Neutrophil (primary cell): ENCODE data around the gene MCUR1.

Source experiments
- H3K27ac ChIP-seq: fragments of 200-600 bp; sonication (generic); 2 replicates; pipeline ENCODE4 v1.5.1; 2016; ENCODE audit warnings: mild to moderate bottlenecking, moderate library complexity
- H3K27me3 ChIP-seq: fragments of 200-600 bp; sonication (generic); 2 replicates; pipeline ENCODE4 v1.6.0; 2016; ENCODE audit warnings: mild to moderate bottlenecking
- H3K36me3 ChIP-seq: fragments of 200-600 bp; sonication (generic); 2 replicates; pipeline ENCODE4 v1.5.1; 2017
- H3K4me1 ChIP-seq, 2 experiments: fragments of 200-600 bp in 1 of 2; sonication (generic) in 1 of 2; 1 replicate in 1 of 2; 2 replicates in 1 of 2; pipeline versions ENCODE4 v1.5.1 to v1.6.1; 2013 to 2016; ENCODE audit warnings: low read depth in 1 of 2, low read length in 1 of 2, mild to moderate bottlenecking in 1 of 2, moderate library complexity in 1 of 2; ENCODE audit not compliant: control insufficient read depth in 1 of 2, insufficient read depth in 1 of 2
- H3K4me3 ChIP-seq, 2 experiments: fragments of 200-600 bp in 1 of 2; sonication (generic) in 1 of 2; 1 replicate in 1 of 2; 2 replicates in 1 of 2; pipeline ENCODE4 v1.5.1; 2013 to 2016; ENCODE audit warnings: low read depth in 1 of 2, low read length in 1 of 2, mild to moderate bottlenecking in 1 of 2, moderate library complexity in 1 of 2
- H3K9me3 ChIP-seq: fragments of 200-600 bp; sonication (generic); 2 replicates; pipeline ENCODE4 v1.5.1; 2016
- TF ChIP-seq, protein P1 (sequence below): fragments of 200-600 bp; sonication (generic); IDR thresholded peaks from 2 replicates; pipeline ENCODE4 v1.5.1; 2016; ENCODE audit warnings: antibody characterized with exemption

The MCUR1 gene

GRCh38 chr6:13811627-13812358 is 2.6 kb downstream of the MCUR1 start:
- Histone ChIP-seq H3K4me3 (no peak overlapping the region), H3K36me3 (no peaks in the 10 kb centered on the region), H3K4me1 (peaks cover 9 to 15% of the 10 kb centered on the region in 2 experiments), H3K27ac (no peak overlapping the region), H3K9me3 (no peaks in the 10 kb centered on the region), H3K27me3 (no peaks in the 10 kb centered on the region)
- TF ChIP-seq, protein P1, sequence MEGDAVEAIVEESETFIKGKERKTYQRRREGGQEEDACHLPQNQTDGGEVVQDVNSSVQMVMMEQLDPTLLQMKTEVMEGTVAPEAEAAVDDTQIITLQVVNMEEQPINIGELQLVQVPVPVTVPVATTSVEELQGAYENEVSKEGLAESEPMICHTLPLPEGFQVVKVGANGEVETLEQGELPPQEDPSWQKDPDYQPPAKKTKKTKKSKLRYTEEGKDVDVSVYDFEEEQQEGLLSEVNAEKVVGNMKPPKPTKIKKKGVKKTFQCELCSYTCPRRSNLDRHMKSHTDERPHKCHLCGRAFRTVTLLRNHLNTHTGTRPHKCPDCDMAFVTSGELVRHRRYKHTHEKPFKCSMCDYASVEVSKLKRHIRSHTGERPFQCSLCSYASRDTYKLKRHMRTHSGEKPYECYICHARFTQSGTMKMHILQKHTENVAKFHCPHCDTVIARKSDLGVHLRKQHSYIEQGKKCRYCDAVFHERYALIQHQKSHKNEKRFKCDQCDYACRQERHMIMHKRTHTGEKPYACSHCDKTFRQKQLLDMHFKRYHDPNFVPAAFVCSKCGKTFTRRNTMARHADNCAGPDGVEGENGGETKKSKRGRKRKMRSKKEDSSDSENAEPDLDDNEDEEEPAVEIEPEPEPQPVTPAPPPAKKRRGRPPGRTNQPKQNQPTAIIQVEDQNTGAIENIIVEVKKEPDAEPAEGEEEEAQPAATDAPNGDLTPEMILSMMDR, result no peak

- H3K27me3 ChIP-seq, result no peaks in the 10 kb centered on the region
- H3K9me3 ChIP-seq, result no peaks in the 10 kb centered on the region
- no peaks in the 10 kb centered on the region for H3K36me3 ChIP-seq
- H3K4me1 ChIP-seq, result peaks cover 9 to 15% of the 10 kb centered on the region in 2 experiments
- no peak overlapping the region for H3K27ac ChIP-seq
- no peak overlapping the region for H3K4me3 ChIP-seq
- TF ChIP-seq, protein P1, result no peak
Measured at GRCh38 chr6:13810688-13811446, 3.5 kb downstream of the MCUR1 start.

GRCh38 chr6:13808801-13809200 is 5.6 kb downstream of the MCUR1 start:
- Histone ChIP-seq H3K4me1 (peaks cover 5 to 10% of the 10 kb centered on the region in 2 experiments), H3K4me3 (no peak overlapping the region), H3K27ac (no peak overlapping the region), H3K36me3 (no peaks in the 10 kb centered on the region), H3K27me3 (no peaks in the 10 kb centered on the region), H3K9me3 (no peaks in the 10 kb centered on the region)
- TF ChIP-seq, protein P1, result no peak

DNA sequence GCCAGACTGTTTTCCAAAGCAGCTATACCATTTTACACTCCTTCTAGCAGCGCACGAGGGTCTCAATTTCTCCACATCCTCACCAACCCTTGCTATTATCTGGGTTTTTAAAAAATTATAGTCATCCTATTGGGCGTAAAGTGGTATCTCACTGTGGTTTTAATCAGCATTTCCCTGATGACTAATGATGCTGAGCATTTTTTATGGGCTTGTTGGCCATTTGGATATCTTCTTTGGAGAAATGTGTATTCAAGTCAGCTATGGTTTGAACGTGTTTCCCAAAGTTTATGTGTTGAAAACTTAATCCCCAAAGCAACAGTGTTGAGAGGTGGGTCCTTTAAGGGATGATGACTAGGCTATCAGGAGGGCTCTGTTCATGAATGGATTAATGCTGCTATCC is 6.7 kb downstream of the MCUR1 start:
- Histone ChIP-seq H3K27me3 (no peaks in the 10 kb centered on the region), H3K4me3 (no peak overlapping the region), H3K36me3 (no peaks in the 10 kb centered on the region), H3K4me1 (peaks cover 0 to 4% of the 10 kb centered on the region in 2 experiments), H3K27ac (no peak overlapping the region), H3K9me3 (no peaks in the 10 kb centered on the region)
- TF ChIP-seq, protein P1, result no peak

- Histone ChIP-seq H3K36me3 (no peaks in the 10 kb centered on the region), H3K27ac (no peak overlapping the region)
- TF ChIP-seq, protein P1, result no peak
Measured at GRCh38 chr6:13803581-13803980, 10.8 kb downstream of the MCUR1 start.

More at GRCh38 chr6:13803581-13803980, 10.8 kb downstream of the MCUR1 start:
- no peaks in the 10 kb centered on the region for H3K4me1 ChIP-seq
- no peaks in the 10 kb centered on the region for H3K27me3 ChIP-seq
- no peaks in the 10 kb centered on the region for H3K9me3 ChIP-seq
- no peak overlapping the region for H3K4me3 ChIP-seq
